IMR-90 (cell line): ENCODE data around the gene ALDH1A1. TPM values are rescaled to one million over a fixed set of nuclear protein-coding genes. Genes with fewer than 3 reads are reported as not detected.

ENCODE experiments used
- ATAC-seq: fragments of 200-7000 bp; cut with Tn5 transposase; 2 replicates; pipeline ENCODE4 v1.9.1; 2020; ENCODE audit warnings: low read depth, mild to moderate bottlenecking, moderate library complexity
- BruUV-seq: library from RNA; stranded (reverse); fragments of 400-500 nt; replicated peaks from 2 replicates; lab custom pipeline; 2021; lab: Mats Ljungman, UMichigan
- CTCF ChIA-PET: fragments of 300-600 bp; formaldehyde crosslinking; extraction: SDS; loops from one replicate; lab custom pipeline; 2021; ENCODE audit warnings: antibody characterized with exemption; lab: Yijun Ruan, JAX
- POLR2A ChIA-PET: fragments of 300-600 bp; sonication (Branson Sonifier 250); formaldehyde crosslinking; loops from one replicate; lab custom pipeline; 2022; ENCODE audit warnings: antibody characterized with exemption; ENCODE audit not compliant: unreplicated experiment; lab: Charles Lee
- DNase-seq: peaks from one replicate; pipeline ENCODE4 v3.0.0; 2013
- H2AFZ ChIP-seq: replicated peaks from 2 replicates; pipeline ENCODE3; 2013; ENCODE audit warnings: low read length, mild to moderate bottlenecking; ENCODE audit not compliant: poor library complexity
- H2AK5ac ChIP-seq: 2 replicates; pipeline ENCODE4 v1.6.1; 2013; ENCODE audit warnings: low read depth, low read length, inconsistent platforms
- H2AK9ac ChIP-seq: replicated peaks from 2 replicates; pipeline ENCODE3; 2013; ENCODE audit warnings: mild to moderate bottlenecking, low read depth, low read length, moderate library complexity; ENCODE audit not compliant: poor library complexity
- H2BK120ac ChIP-seq: 2 replicates; pipeline ENCODE4 v1.6.1; 2013; ENCODE audit warnings: low read depth, low read length, inconsistent platforms
- H2BK15ac ChIP-seq: 3 replicates; pipeline ENCODE4 v1.6.1; 2013; ENCODE audit warnings: low read depth, low read length, inconsistent platforms
- H2BK20ac ChIP-seq: 2 replicates; pipeline ENCODE4 v1.6.1; 2013; ENCODE audit warnings: low read depth, mild to moderate bottlenecking, inconsistent platforms, low read length, moderate library complexity
- H2BK5ac ChIP-seq: 2 replicates; pipeline ENCODE4 v1.6.1; 2013; ENCODE audit warnings: mild to moderate bottlenecking, low read depth, low read length, inconsistent platforms; ENCODE audit not compliant: poor library complexity, severe bottlenecking
- H3K14ac ChIP-seq: replicated peaks from 2 replicates; pipeline ENCODE4 v1.6.1; 2013; ENCODE audit warnings: low read depth, low read length, inconsistent platforms
- H3K18ac ChIP-seq: 2 replicates; pipeline ENCODE4 v1.6.1; 2013; ENCODE audit warnings: low read depth, low read length, control low read depth
- H3K23ac ChIP-seq: 2 replicates; pipeline ENCODE4 v1.6.1; 2013; ENCODE audit warnings: low read depth, low read length, inconsistent platforms
- H3K27ac ChIP-seq: 2 replicates; pipeline ENCODE4 v1.5.1; 2013; ENCODE audit warnings: mild to moderate bottlenecking, control low read depth, low read length; ENCODE audit not compliant: insufficient read depth
- H3K27me3 ChIP-seq: 2 replicates; pipeline ENCODE4 v1.6.1; 2013; ENCODE audit warnings: low read length; ENCODE audit not compliant: control insufficient read depth, insufficient read depth
- H3K36me3 ChIP-seq: 2 replicates; pipeline ENCODE4 v1.6.1; 2013; ENCODE audit warnings: low read length, mixed read lengths; ENCODE audit not compliant: control insufficient read depth, insufficient read depth
- H3K4ac ChIP-seq: 2 replicates; pipeline ENCODE4 v1.6.1; 2013; ENCODE audit warnings: low read depth, low read length, inconsistent platforms
- H3K4me1 ChIP-seq: 2 replicates; pipeline ENCODE4 v1.6.1; 2013; ENCODE audit warnings: low read length, mixed read lengths; ENCODE audit not compliant: control insufficient read depth, insufficient read depth
- H3K4me2 ChIP-seq: 2 replicates; pipeline ENCODE4 v1.6.1; 2013; ENCODE audit warnings: low read depth, mild to moderate bottlenecking, control low read depth, low read length, moderate library complexity
- H3K4me3 ChIP-seq: 2 replicates; pipeline ENCODE4 v1.5.1; 2013; ENCODE audit warnings: low read depth, mild to moderate bottlenecking, control low read depth, low read length, moderate library complexity; ENCODE audit not compliant: insufficient read depth
- H3K56ac ChIP-seq: 2 replicates; pipeline ENCODE4 v1.6.1; 2013; ENCODE audit warnings: low read length, inconsistent platforms; ENCODE audit not compliant: insufficient read depth; ENCODE audit errors: extremely low read depth
- H3K79me1 ChIP-seq, 2 experiments: 2 replicates each; pipeline ENCODE4 v1.6.1; 2013; ENCODE audit warnings: low read length in 2 of 2, inconsistent platforms in 1 of 2, low read depth in 1 of 2
- H3K9ac ChIP-seq: 2 replicates; pipeline ENCODE4 v1.6.1; 2013; ENCODE audit warnings: low read depth, low read length, control low read depth
- H3K9me1 ChIP-seq: 2 replicates; pipeline ENCODE4 v1.6.1; 2013; ENCODE audit warnings: low read length, inconsistent platforms; ENCODE audit not compliant: insufficient read depth
- H3K9me3 ChIP-seq: 2 replicates; pipeline ENCODE4 v1.6.1; 2013; ENCODE audit warnings: low read length; ENCODE audit not compliant: control insufficient read depth, insufficient read depth
- H4K20me1 ChIP-seq: 2 replicates; pipeline ENCODE4 v1.6.1; 2013; ENCODE audit warnings: low read length, inconsistent platforms; ENCODE audit not compliant: insufficient read depth
- H4K5ac ChIP-seq: 2 replicates; pipeline ENCODE4 v1.6.1; 2013; ENCODE audit warnings: mild to moderate bottlenecking, low read depth, low read length, control low read depth
- H4K8ac ChIP-seq, 2 experiments: 2 replicates each; pipeline ENCODE4 v1.6.1; 2013; ENCODE audit warnings: low read depth in 2 of 2, low read length in 2 of 2, control low read depth in 1 of 2, inconsistent platforms in 1 of 2
- H4K91ac ChIP-seq: 2 replicates; pipeline ENCODE4 v1.6.1; 2013; ENCODE audit warnings: low read depth, low read length, inconsistent platforms; ENCODE audit not compliant: insufficient read depth
- BHLHE40 ChIP-seq: fragments of 150-350 bp; IDR thresholded peaks from 2 replicates; pipeline ENCODE4 v1.6.1; 2016; ENCODE audit warnings: mild to moderate bottlenecking, low read depth, low read length
- CEBPB ChIP-seq: IDR thresholded peaks from 2 replicates; pipeline ENCODE4 v1.6.1; 2012; ENCODE audit warnings: low read depth, low read length, improper control_type of control experiment
- CHD1 ChIP-seq: IDR thresholded peaks from 2 replicates; pipeline ENCODE4 v1.6.1; 2012; ENCODE audit warnings: low read depth, low read length, improper control_type of control experiment
- FOS ChIP-seq: fragments of 150-350 bp; IDR thresholded peaks from 2 replicates; pipeline ENCODE4 v1.6.1; 2016; ENCODE audit warnings: low read depth, low read length
- MAFK ChIP-seq: IDR thresholded peaks from 2 replicates; pipeline ENCODE4 v1.6.1; 2012; ENCODE audit warnings: low read depth, low read length, improper control_type of control experiment
- MAZ ChIP-seq: IDR thresholded peaks from 2 replicates; pipeline ENCODE4 v1.6.1; 2012; ENCODE audit warnings: low read depth, mild to moderate bottlenecking, low read length, improper control_type of control experiment, moderate library complexity, borderline replicate concordance
- MXI1 ChIP-seq: IDR thresholded peaks from 2 replicates; pipeline ENCODE4 v1.6.1; 2012; ENCODE audit warnings: low read depth, mild to moderate bottlenecking, low read length, moderate library complexity, borderline replicate concordance
- NFE2L2 ChIP-seq: fragments of 150-350 bp; IDR thresholded peaks from 2 replicates; pipeline ENCODE4 v1.6.1; 2016; ENCODE audit warnings: low read depth, mild to moderate bottlenecking, low read length
- POLR2A ChIP-seq: IDR thresholded peaks from 2 replicates; pipeline ENCODE4 v1.6.1; 2012; ENCODE audit warnings: mild to moderate bottlenecking, low read depth, low read length
- RAD21 ChIP-seq: IDR thresholded peaks from 2 replicates; pipeline ENCODE4 v1.6.1; 2012; ENCODE audit warnings: low read length, improper control_type of control experiment
- RFX5 ChIP-seq: IDR thresholded peaks from 2 replicates; pipeline ENCODE4 v1.8.0; 2012; ENCODE audit warnings: low read depth, mild to moderate bottlenecking, low read length, moderate library complexity
- SMC3 ChIP-seq: fragments of 150-350 bp; IDR thresholded peaks from 2 replicates; pipeline ENCODE4 v1.6.1; 2016; ENCODE audit warnings: low read depth, mild to moderate bottlenecking, antibody characterized with exemption, low read length, moderate library complexity
- WGBS, 2 experiments: methylation state at CpG; one replicate each; pipeline versions ENCODE4 v1.1.5 to v1.1.7; 2013; ENCODE audit warnings: missing lambda C conversion rate in 2 of 2; ENCODE audit not compliant: insufficient read length in 1 of 2; ENCODE audit errors: extremely low coverage in 2 of 2; 5-methylcytosine and 5-hydroxymethylcytosine counted together
- dilution Hi-C: fragments of 300-500 bp; cut with HindIII; formaldehyde crosslinking; loops from one replicate; pipeline ENCODE4 v1.14.3; 2018; ENCODE audit warnings: low sequenced_read_pairs; ENCODE audit not compliant: unreplicated experiment
- in situ Hi-C: fragments of 300-500 bp; cut with MboI; formaldehyde crosslinking; loops from 3 replicates; pipeline ENCODE4 v1.14.3; 2019; ENCODE audit warnings: low sequenced_read_pairs, inconsistent platforms, mixed read lengths
- intact Hi-C: fragments of 100-400 bp; cut with micrococcal nuclease; formaldehyde crosslinking; loops from 2 replicates; pipeline ENCODE4 v1.10.0; 2022
- polyA plus RNA-seq, 3 experiments: library from polyadenylated mRNA; depleted of rRNA; stranded (reverse); fragments of >200 nt; gene quantifications; 2 replicates each; pipeline ENCODE4 v1.2.3, GENCODE V29; 2012; ENCODE audit warnings: low replicate concordance in 1 of 3
- total RNA-seq: library from RNA; depleted of rRNA; stranded (reverse); fragments of >200 nt; gene quantifications from 2 replicates; pipeline ENCODE4 v1.2.3, GENCODE V29; 2012
- TF ChIP-seq, protein P1 (sequence below): fragments of 150-350 bp; IDR thresholded peaks from 2 replicates; pipeline ENCODE4 v1.6.1; 2017; ENCODE audit warnings: mild to moderate bottlenecking, antibody characterized with exemption, low read length, low read depth
- TF ChIP-seq, protein P2 (sequence below): fragments of 150-350 bp; IDR thresholded peaks from 2 replicates; pipeline ENCODE4 v1.6.1; 2016; ENCODE audit warnings: low read depth, mild to moderate bottlenecking, low read length, moderate library complexity, borderline replicate concordance
- TF ChIP-seq, protein P3 (sequence below): conservative IDR thresholded peaks from 2 replicates; pipeline ENCODE4 v1.5.1; 2012; ENCODE audit warnings: mild to moderate bottlenecking, low read depth, low read length, improper control_type of control experiment

The ALDH1A1 gene
- total and polyA plus RNA-seq, 2 of the 4 experiments (the other 2 are of a cell fraction): not detected

- Histone ChIP-seq H3K18ac (no peak overlapping the region), H2BK5ac (no peak overlapping the region), H3K4me3 (no peak overlapping the region), H3K9ac (no peak overlapping the region), H2BK20ac (no peak overlapping the region), H3K4ac (no peak overlapping the region), H3K56ac (no peak overlapping the region), H3K4me2 (no peak overlapping the region), H4K91ac (no peak overlapping the region), H2BK15ac (no peak overlapping the region), H2AK5ac (no peak overlapping the region), H3K36me3 (no peaks in the 10 kb centered on the region), H3K27me3 (no peaks in the 10 kb centered on the region; the same call in 1 of the 2 replicates), H3K79me1 (no peaks in the 10 kb centered on the region), H3K14ac (no peak overlapping the region), H3K23ac (no peak overlapping the region), H2BK120ac (no peak overlapping the region), H2AFZ (no peak overlapping the region), H2AK9ac (no peak overlapping the region), H3K27ac (no peak overlapping the region), H3K4me1 (no peaks in the 10 kb centered on the region), H4K20me1 (no peaks in the 10 kb centered on the region), H4K8ac (no peak overlapping the region), H3K9me1 (no peaks in the 10 kb centered on the region), H3K9me3 (no peaks in the 10 kb centered on the region), H4K5ac (no peak overlapping the region)
- in situ Hi-C loops (no loop called here), dilution Hi-C loops (no loop called here), intact Hi-C loops (no loop called here)
- POLR2A ChIA-PET: no interaction called here
- ATAC-seq (no peak), DNase-seq (no peak)
- CTCF ChIA-PET: interaction anchor here (0.7 kb wide), 1 partner anchor 41 kb away, joined by 3 read pairs; no protein-coding TSS in a partner anchor
- no TSS peak for BruUV-seq
- WGBS, 2 experiments: 72% methylated on average over 3 of the region's 7 CpGs; no CpG with 5 or more reads in 1 of the 2 experiments
- TF ChIP-seq FOS (no peak), RAD21 (no peak), MAZ (no peak), BHLHE40 (no peak), CHD1 (no peak), POLR2A (no peak), SMC3 (no peak), MAFK (no peak), NFE2L2 (no peak), MXI1 (no peak), RFX5 (no peak), CEBPB (no peak)
- TF ChIP-seq, protein P1, sequence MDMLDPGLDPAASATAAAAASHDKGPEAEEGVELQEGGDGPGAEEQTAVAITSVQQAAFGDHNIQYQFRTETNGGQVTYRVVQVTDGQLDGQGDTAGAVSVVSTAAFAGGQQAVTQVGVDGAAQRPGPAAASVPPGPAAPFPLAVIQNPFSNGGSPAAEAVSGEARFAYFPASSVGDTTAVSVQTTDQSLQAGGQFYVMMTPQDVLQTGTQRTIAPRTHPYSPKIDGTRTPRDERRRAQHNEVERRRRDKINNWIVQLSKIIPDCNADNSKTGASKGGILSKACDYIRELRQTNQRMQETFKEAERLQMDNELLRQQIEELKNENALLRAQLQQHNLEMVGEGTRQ: no peak
- TF ChIP-seq, protein P2, sequence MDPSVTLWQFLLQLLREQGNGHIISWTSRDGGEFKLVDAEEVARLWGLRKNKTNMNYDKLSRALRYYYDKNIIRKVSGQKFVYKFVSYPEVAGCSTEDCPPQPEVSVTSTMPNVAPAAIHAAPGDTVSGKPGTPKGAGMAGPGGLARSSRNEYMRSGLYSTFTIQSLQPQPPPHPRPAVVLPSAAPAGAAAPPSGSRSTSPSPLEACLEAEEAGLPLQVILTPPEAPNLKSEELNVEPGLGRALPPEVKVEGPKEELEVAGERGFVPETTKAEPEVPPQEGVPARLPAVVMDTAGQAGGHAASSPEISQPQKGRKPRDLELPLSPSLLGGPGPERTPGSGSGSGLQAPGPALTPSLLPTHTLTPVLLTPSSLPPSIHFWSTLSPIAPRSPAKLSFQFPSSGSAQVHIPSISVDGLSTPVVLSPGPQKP: no peak
- TF ChIP-seq, protein P3, sequence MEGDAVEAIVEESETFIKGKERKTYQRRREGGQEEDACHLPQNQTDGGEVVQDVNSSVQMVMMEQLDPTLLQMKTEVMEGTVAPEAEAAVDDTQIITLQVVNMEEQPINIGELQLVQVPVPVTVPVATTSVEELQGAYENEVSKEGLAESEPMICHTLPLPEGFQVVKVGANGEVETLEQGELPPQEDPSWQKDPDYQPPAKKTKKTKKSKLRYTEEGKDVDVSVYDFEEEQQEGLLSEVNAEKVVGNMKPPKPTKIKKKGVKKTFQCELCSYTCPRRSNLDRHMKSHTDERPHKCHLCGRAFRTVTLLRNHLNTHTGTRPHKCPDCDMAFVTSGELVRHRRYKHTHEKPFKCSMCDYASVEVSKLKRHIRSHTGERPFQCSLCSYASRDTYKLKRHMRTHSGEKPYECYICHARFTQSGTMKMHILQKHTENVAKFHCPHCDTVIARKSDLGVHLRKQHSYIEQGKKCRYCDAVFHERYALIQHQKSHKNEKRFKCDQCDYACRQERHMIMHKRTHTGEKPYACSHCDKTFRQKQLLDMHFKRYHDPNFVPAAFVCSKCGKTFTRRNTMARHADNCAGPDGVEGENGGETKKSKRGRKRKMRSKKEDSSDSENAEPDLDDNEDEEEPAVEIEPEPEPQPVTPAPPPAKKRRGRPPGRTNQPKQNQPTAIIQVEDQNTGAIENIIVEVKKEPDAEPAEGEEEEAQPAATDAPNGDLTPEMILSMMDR: no peak
Observed at GRCh38 chr9:72912476-72913381, 40.1 kb downstream of the ALDH1A1 start.
